Measurements from ENCODE around the gene LRRC14B.

The LRRC14B gene

GRCh38 chr5:176296-176823 is 14.9 kb upstream of the LRRC14B start:
- FAIRE-seq: no peak

GRCh38 chr5:178110-178509 is 13.2 kb upstream of the LRRC14B start:
- FAIRE-seq: no peak

GRCh38 chr5:179401-179800 is 11.9 kb upstream of the LRRC14B start:
- no peak for FAIRE-seq

- no peak for FAIRE-seq
Measured at GRCh38 chr5:180286-180918, 10.9 kb upstream of the LRRC14B start.

GRCh38 chr5:181160-181559 is 10.1 kb upstream of the LRRC14B start:
- FAIRE-seq: no peak

GRCh38 chr5:181566-181965 is 9.7 kb upstream of the LRRC14B start:
- FAIRE-seq: no peak

- FAIRE-seq: no peak
Measured at GRCh38 chr5:182126-182525, 9.2 kb upstream of the LRRC14B start.

- FAIRE-seq: no peak
Measured at GRCh38 chr5:184471-184870, 6.8 kb upstream of the LRRC14B start.

GRCh38 chr5:185095-186070 is 5.9 kb upstream of the LRRC14B start:
- no peak for FAIRE-seq

- FAIRE-seq: no peak
Measured at GRCh38 chr5:186091-187041, 4.9 kb upstream of the LRRC14B start.

- no peak for FAIRE-seq
Measured at GRCh38 chr5:187042-187431, 4.3 kb upstream of the LRRC14B start.

- FAIRE-seq: no peak
Measured at GRCh38 chr5:187617-188451, 3.5 kb upstream of the LRRC14B start.

GRCh38 chr5:188488-189481 is 2.5 kb upstream of the LRRC14B start:
- FAIRE-seq: no peak

- no peak for FAIRE-seq
Measured at GRCh38 chr5:189486-189885, 1.8 kb upstream of the LRRC14B start.

- no peak for FAIRE-seq
Measured at GRCh38 chr5:189976-190365, 1.3 kb upstream of the LRRC14B start.

GRCh38 chr5:190366-191035 is 794 bp upstream of the LRRC14B start:
- no peak for FAIRE-seq

GRCh38 chr5:191949-192690 is 825 bp downstream of the LRRC14B start:
- FAIRE-seq: no peak

- FAIRE-seq: no peak
Measured at GRCh38 chr5:192691-192969, 1.3 kb downstream of the LRRC14B start.

All from colon (tissue), 2 donors.